Adrenal gland (tissue), 5 donors: Measurements from ENCODE around the gene FAM217B.

Source experiments
- CTCF ChIP-seq, 6 experiments: fragments of 450-650 bp in 4 of 6; fragments of 200-600 bp in 2 of 6; sonication (generic) in 1 of 6; IDR thresholded peaks; 1 replicate in 5 of 6; 2 replicates in 1 of 6; pipeline versions ENCODE4 v1.5.1 to v1.8.0; 2016 to 2021; ENCODE audit warnings: antibody characterized with exemption in 6 of 6, mild to moderate bottlenecking in 2 of 6, moderate library complexity in 1 of 6
- POLR2A ChIP-seq, 2 donors: fragments of 450-650 bp; IDR thresholded peaks; one replicate each; pipeline ENCODE4 v1.6.1; 2017; ENCODE audit warnings: antibody characterized with exemption in 2 of 2, mild to moderate bottlenecking in 2 of 2, moderate library complexity in 1 of 2
- donor health status: DM: no; HTN: no; CAD: no.

GRCh38 chr20:59993736-59994430 lies 53.7 kb downstream of the FAM217B start:
- TF ChIP-seq CTCF (IDR thresholded peaks at IDR 0.05): no peak
- no peak for TF ChIP-seq POLR2A (IDR thresholded peaks at IDR 0.05)
